DOHH2 (cell line): ENCODE measurements around the gene PATL1.

ENCODE experiments used
- H3F3A ChIP-seq: fragments of 200-600 bp; sonication (generic), shearing (Covaris generic); 2 replicates; pipeline ENCODE4 v1.6.0; 2016; ENCODE audit warnings: antibody characterized with exemption, mild to moderate bottlenecking; ENCODE audit not compliant: control insufficient read depth, insufficient read depth
- H3K27ac ChIP-seq: fragments of 200-600 bp; sonication (generic); 2 replicates; pipeline ENCODE4 v1.5.1; 2014; ENCODE audit warnings: low read depth, mild to moderate bottlenecking, low read length, moderate library complexity
- H3K27me3 ChIP-seq: fragments of 200-600 bp; sonication (generic); 2 replicates; pipeline ENCODE4 v1.6.1; 2014; ENCODE audit warnings: mild to moderate bottlenecking, low read length, mixed read lengths; ENCODE audit not compliant: control insufficient read depth
- H3K36me3 ChIP-seq: fragments of 200-600 bp; sonication (generic); 2 replicates; pipeline ENCODE4 v1.6.1; 2014; ENCODE audit warnings: mild to moderate bottlenecking, low read length, moderate library complexity, mixed read lengths; ENCODE audit not compliant: control insufficient read depth
- H3K4me1 ChIP-seq: fragments of 200-600 bp; sonication (generic); 2 replicates; pipeline ENCODE4 v1.6.1; 2014; ENCODE audit warnings: mild to moderate bottlenecking, low read length, mixed read lengths; ENCODE audit not compliant: control insufficient read depth
- H3K4me2 ChIP-seq: fragments of 200-600 bp; sonication (generic); 2 replicates; pipeline ENCODE4 v1.6.0; 2014; ENCODE audit warnings: mild to moderate bottlenecking, low read length, moderate library complexity
- H3K4me3 ChIP-seq: fragments of 200-600 bp; sonication (generic); 2 replicates; pipeline ENCODE4 v1.5.1; 2014; ENCODE audit warnings: mild to moderate bottlenecking, low read length, mixed read lengths
- H3K79me2 ChIP-seq: fragments of 200-600 bp; sonication (generic); 2 replicates; pipeline ENCODE4 v1.6.1; 2014; ENCODE audit warnings: mild to moderate bottlenecking, low read length, mixed read lengths; ENCODE audit not compliant: control insufficient read depth
- H3K9me2 ChIP-seq: fragments of 200-600 bp; sonication (generic); replicated peaks from 2 replicates; pipeline ENCODE4 v1.6.1; 2014; ENCODE audit warnings: mild to moderate bottlenecking, low read length, mixed read lengths; ENCODE audit not compliant: control insufficient read depth
- H3K9me3 ChIP-seq: fragments of 200-600 bp; sonication (generic); 2 replicates; pipeline ENCODE4 v1.6.1; 2014; ENCODE audit warnings: antibody characterized with exemption, low read length, mixed read lengths; ENCODE audit not compliant: control insufficient read depth, insufficient read depth
- H4K20me1 ChIP-seq: fragments of 200-600 bp; sonication (generic); 2 replicates; pipeline ENCODE4 v1.6.0; 2014; ENCODE audit warnings: low read depth, mild to moderate bottlenecking, antibody characterized with exemption, low read length, moderate library complexity; ENCODE audit not compliant: control insufficient read depth, insufficient read depth
- CTCF ChIP-seq: fragments of 200-600 bp; sonication (generic); IDR thresholded peaks from one replicate; pipeline ENCODE4 v1.5.1; 2014; ENCODE audit warnings: antibody characterized with exemption, mild to moderate bottlenecking, low read depth, low read length; ENCODE audit not compliant: poor library complexity, severe bottlenecking
- EZH2phosphoT487 ChIP-seq: fragments of 200-600 bp; sonication (generic); IDR thresholded peaks from 2 replicates; pipeline ENCODE4 v1.6.1; 2017; ENCODE audit warnings: borderline replicate concordance, mild to moderate bottlenecking, antibody characterized with exemption, low read length, moderate library complexity, mixed read lengths

The PATL1 gene

GRCh38 chr11:59600234-59600633, 68.6 kb downstream of the PATL1 start:
- Histone ChIP-seq H3F3A (0 out of 2 replicates have a peak, but pooled peaks cover 3% of the 10 kb centered on the region), H3K9me3 (no peaks in the 10 kb centered on the region), H4K20me1 (no peaks in the 10 kb centered on the region), H3K79me2 (peaks cover 9% of the 10 kb centered on the region), H3K27ac (no peak overlapping the region), H3K4me3 (no peak overlapping the region), H3K9me2 (no peaks in the 10 kb centered on the region), H3K36me3 (peaks cover 86% of the 10 kb centered on the region), H3K4me1 (no peaks in the 10 kb centered on the region), H3K4me2 (no peak overlapping the region), H3K27me3 (no peaks in the 10 kb centered on the region)
- TF ChIP-seq EZH2phosphoT487 (no peak), CTCF (no peak)

DNA sequence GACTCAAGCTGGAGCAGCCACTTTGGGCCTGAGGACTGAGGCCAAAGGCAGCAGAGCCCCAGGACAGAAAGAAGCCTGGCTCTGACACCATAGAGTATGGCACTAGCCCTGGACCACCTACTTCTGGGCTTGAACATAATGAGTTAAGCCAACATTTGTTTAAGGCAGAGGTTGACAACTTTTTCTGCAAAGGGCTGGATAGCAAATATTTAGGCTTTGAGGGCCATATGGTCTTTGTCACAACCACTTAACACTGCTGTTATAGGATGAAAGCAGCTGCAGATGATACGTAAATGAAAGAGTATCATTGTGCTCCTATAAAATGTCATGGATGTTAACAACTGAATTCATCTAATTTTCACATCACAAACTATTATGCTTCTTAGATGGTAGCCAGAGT, 69.9 kb downstream of the PATL1 start:
- Histone ChIP-seq H3K27ac (no peak overlapping the region), H3K36me3 (peaks cover 91% of the 10 kb centered on the region), H3K79me2 (peaks cover 8% of the 10 kb centered on the region)

More for the DNA sequence above, 69.9 kb downstream of the PATL1 start:
- no peaks in the 10 kb centered on the region for H4K20me1 ChIP-seq
- no peaks in the 10 kb centered on the region for H3K9me3 ChIP-seq
- H3F3A ChIP-seq, result 0 out of 2 replicates have a peak, but pooled peaks cover 3% of the 10 kb centered on the region
- H3K27me3 ChIP-seq, result no peaks in the 10 kb centered on the region
- no peak overlapping the region for H3K4me3 ChIP-seq
- H3K4me2 ChIP-seq, result no peak overlapping the region
- TF ChIP-seq CTCF (no peak), EZH2phosphoT487 (no peak)
- no peaks in the 10 kb centered on the region for H3K9me2 ChIP-seq
- H3K4me1 ChIP-seq, result no peaks in the 10 kb centered on the region
